Neutrophil (primary cell): ENCODE data around the gene GRM5.
"Not testable (repeated sequence)": the region's sequence is repeated elsewhere in the genome, so short reads cannot be mapped to it uniquely, and the experiment has no call there.

ENCODE experiments used
- H3K27ac ChIP-seq: fragments of 200-600 bp; sonication (generic); 2 replicates; pipeline ENCODE4 v1.5.1; 2016; ENCODE audit warnings: mild to moderate bottlenecking, moderate library complexity
- H3K27me3 ChIP-seq: fragments of 200-600 bp; sonication (generic); 2 replicates; pipeline ENCODE4 v1.6.0; 2016; ENCODE audit warnings: mild to moderate bottlenecking
- H3K36me3 ChIP-seq: fragments of 200-600 bp; sonication (generic); 2 replicates; pipeline ENCODE4 v1.5.1; 2017
- H3K4me1 ChIP-seq, 2 experiments: fragments of 200-600 bp in 1 of 2; sonication (generic) in 1 of 2; 1 replicate in 1 of 2; 2 replicates in 1 of 2; pipeline versions ENCODE4 v1.5.1 to v1.6.1; 2013 to 2016; ENCODE audit warnings: low read depth in 1 of 2, low read length in 1 of 2, mild to moderate bottlenecking in 1 of 2, moderate library complexity in 1 of 2; ENCODE audit not compliant: control insufficient read depth in 1 of 2, insufficient read depth in 1 of 2
- H3K4me3 ChIP-seq, 2 experiments: fragments of 200-600 bp in 1 of 2; sonication (generic) in 1 of 2; 1 replicate in 1 of 2; 2 replicates in 1 of 2; pipeline ENCODE4 v1.5.1; 2013 to 2016; ENCODE audit warnings: low read depth in 1 of 2, low read length in 1 of 2, mild to moderate bottlenecking in 1 of 2, moderate library complexity in 1 of 2
- H3K9me3 ChIP-seq: fragments of 200-600 bp; sonication (generic); 2 replicates; pipeline ENCODE4 v1.5.1; 2016
- CTCF ChIP-seq: fragments of 200-600 bp; sonication (generic); IDR thresholded peaks from 2 replicates; pipeline ENCODE4 v1.5.1; 2016; ENCODE audit warnings: antibody characterized with exemption

The GRM5 gene

GRCh38 chr11:89052220-89052619 is 13.6 kb downstream of the GRM5 start:
- Histone ChIP-seq H3K36me3 (no peaks in the 10 kb centered on the region), H3K4me3 (no peak overlapping the region), H3K4me1 (no peaks in the 10 kb centered on the region), H3K9me3 (no peaks in the 10 kb centered on the region), H3K27ac (no peak overlapping the region), H3K27me3 (no peaks in the 10 kb centered on the region)
- no peak for TF ChIP-seq CTCF

- not testable (repeated sequence) for H3K27ac ChIP-seq, H3K4me3 ChIP-seq, H3K4me1 ChIP-seq
Measured at GRCh38 chr11:89047159-89047558, 18.6 kb downstream of the GRM5 start.

GRCh38 chr11:89043861-89044588 is 21.8 kb downstream of the GRM5 start:
- H3K36me3 ChIP-seq, result not testable (repeated sequence)

More at GRCh38 chr11:89047159-89047558, 18.6 kb downstream of the GRM5 start:
- H3K9me3 ChIP-seq, H3K36me3 ChIP-seq, H3K27me3 ChIP-seq: not testable (repeated sequence)

GRCh38 chr11:89029671-89030070 is 36.1 kb downstream of the GRM5 start:
- H3K9me3 ChIP-seq, H3K4me1 ChIP-seq, H3K36me3 ChIP-seq, H3K4me3 ChIP-seq, H3K27me3 ChIP-seq, H3K27ac ChIP-seq: not testable (repeated sequence)

More at GRCh38 chr11:89043861-89044588, 21.8 kb downstream of the GRM5 start:
- H3K27ac ChIP-seq, H3K4me1 ChIP-seq, H3K9me3 ChIP-seq, H3K27me3 ChIP-seq, H3K4me3 ChIP-seq: not testable (repeated sequence)

GRCh38 chr11:89021339-89021738 is 44.4 kb downstream of the GRM5 start:
- Histone ChIP-seq H3K4me1 (no peaks in the 10 kb centered on the region), H3K4me3 (no peak overlapping the region), H3K27me3 (no peaks in the 10 kb centered on the region), H3K27ac (no peak overlapping the region), H3K9me3 (no peaks in the 10 kb centered on the region), H3K36me3 (no peaks in the 10 kb centered on the region)
- no peak for TF ChIP-seq CTCF

GRCh38 chr11:89019827-89020547 is 45.8 kb downstream of the GRM5 start:
- not testable (repeated sequence) for H3K4me1 ChIP-seq, H3K9me3 ChIP-seq, H3K36me3 ChIP-seq

GRCh38 chr11:89016214-89016613 is 49.6 kb downstream of the GRM5 start:
- Histone ChIP-seq H3K27me3 (no peaks in the 10 kb centered on the region), H3K9me3 (no peaks in the 10 kb centered on the region), H3K4me1 (no peaks in the 10 kb centered on the region), H3K27ac (no peak overlapping the region), H3K36me3 (no peaks in the 10 kb centered on the region), H3K4me3 (no peak overlapping the region)
- no peak for TF ChIP-seq CTCF

More at GRCh38 chr11:89019827-89020547, 45.8 kb downstream of the GRM5 start:
- H3K27ac ChIP-seq, H3K27me3 ChIP-seq, H3K4me3 ChIP-seq: not testable (repeated sequence)
